KG1 (cell line): Measurements from ENCODE around the gene CDK17.

Experiments
- DNase-seq: peaks from one replicate; lab custom pipeline; 2025; lab: John Stamatoyannopoulos, UW

CDK17 gene

DNA sequence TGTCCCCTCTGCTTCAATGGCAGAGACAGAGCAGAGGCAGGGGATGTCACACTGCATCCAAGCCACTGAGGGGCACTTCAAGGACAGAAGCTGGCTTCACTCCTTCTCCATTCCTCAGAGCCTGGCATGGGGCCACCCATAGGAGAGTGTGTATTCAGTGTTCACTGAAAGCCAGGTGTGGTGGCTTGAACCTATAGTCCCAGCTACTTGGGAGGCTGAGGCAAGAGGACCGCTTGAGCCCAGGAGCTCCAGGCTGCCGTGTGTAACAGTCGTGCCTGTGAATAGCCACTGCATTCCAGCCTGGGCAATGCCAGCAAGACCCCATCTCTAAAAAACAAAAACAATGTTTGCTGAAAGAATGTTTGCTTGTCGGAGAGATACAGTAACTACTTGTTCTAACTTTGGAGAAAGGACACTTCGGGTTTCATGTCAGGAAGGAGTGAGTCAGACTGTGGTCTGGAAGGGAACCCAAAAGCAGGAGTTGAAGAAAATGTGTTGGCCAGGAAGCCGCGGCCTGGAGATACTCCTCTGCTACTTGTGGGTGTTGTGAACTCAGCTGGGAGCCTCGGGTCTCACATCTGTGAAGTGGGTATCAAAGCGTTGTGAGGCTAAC, 162.7 kb downstream of the CDK17 start:
- DNase-seq = peak; percentile 25

DNA sequence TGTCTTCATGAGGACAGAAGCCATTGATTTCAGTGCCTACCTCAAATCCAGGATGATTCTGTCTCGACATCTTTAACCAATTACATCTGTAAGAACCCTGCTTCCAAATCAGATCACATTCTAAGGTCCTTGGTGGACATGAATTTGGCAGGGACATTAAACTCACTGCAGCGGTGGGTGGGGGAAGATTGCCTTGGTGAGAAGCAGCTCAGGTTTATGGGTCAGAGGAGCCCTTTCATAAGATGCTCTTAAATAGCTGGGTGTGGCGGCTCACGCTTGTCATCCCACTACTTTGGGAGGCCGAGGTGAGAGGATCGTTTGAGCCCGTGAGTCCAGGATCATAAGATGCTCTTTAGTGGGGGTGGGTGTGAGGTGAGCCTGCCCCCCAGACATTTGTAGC, 163.2 kb downstream of the CDK17 start:
- no peak for DNase-seq

DNA sequence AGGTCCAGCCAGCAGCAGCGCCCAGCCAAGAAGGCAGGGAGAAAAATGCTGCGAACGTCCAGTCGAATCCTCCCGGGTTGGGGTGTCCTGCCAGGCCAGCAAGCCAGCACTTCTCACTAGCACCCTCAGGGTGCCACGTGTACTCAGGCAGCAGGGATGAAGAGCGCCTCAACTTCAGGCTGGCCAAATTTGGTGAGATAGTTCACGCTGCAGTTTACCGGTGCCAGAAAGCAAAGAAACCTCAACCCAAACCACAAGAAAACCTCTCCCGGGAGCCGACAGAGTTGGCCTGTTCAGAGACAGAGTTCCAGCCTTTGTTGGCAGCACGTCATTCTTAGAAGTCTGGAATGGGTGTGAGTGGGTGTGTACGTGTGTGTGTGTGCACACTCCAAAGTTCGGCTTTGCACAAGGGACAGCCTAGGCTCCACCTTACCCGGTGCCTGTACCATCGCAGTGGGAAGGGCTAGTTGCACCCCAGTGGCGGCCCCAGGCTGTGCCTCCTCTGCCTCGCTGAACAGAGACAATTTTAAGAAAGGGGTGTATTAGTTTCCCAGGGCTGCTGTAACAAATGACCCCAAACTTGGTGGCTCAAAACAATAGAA, 163.9 kb downstream of the CDK17 start:
- DNase-seq = no peak

DNA sequence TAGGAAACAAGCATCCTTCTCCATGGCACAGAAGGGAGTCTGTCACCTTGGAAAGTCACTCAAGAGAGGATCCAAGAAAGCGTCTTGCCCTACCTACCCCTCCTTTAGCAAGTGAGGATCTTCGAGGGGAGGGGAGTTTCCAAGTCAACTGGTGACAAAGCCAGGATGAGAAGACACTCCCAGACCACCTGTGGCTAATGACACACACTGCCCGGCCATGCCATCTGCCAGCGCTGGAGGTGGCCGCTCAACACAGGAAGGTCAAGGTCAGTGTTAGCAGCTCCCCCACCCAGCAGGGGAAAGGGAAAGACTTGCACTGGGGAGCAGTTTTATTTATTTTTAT, 164.8 kb downstream of the CDK17 start:
- DNase-seq = no peak

DNA sequence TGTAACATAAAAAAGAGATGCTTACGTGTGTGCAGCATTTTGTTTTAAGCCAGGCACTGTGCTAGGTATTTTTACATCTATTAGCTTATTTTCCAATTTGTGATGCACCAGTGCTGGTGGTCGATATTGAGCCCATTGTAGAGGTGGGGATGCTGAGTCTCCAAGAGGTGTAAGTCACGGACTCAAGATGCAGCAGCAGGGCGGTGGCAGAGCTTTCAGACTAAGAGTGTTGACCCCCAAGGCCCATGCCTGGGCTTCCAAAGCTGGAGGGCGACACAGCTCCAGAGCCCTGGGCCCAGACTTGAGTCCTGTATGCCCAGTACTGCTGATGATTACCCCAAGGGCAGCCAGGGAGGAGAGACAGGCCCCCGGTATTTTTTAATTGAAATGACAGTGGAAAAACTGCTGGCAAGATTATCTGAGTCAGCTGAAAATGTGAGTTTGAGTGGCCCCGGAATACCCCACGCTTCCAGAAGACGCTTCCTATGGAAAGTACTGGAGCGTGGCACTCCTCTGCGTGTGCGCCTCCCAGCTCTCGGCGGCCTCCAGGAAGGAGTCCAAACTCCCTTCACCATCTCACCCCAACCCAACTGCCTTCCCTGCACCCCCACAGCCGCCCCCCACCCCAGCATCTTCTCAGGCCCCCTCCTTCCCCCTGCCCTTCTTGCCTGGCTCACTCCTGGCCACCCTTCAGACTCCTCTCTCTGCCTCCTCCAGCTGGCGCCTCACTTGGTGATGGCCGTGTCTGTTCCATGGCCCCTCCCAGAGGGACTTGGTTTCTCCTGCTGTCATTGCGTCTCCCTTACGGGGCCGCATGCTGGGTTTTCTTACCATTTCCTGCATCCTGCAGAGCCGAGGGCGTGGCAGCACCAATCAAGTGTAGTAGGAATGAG, 165.4 kb downstream of the CDK17 start:
- no peak for DNase-seq

DNA sequence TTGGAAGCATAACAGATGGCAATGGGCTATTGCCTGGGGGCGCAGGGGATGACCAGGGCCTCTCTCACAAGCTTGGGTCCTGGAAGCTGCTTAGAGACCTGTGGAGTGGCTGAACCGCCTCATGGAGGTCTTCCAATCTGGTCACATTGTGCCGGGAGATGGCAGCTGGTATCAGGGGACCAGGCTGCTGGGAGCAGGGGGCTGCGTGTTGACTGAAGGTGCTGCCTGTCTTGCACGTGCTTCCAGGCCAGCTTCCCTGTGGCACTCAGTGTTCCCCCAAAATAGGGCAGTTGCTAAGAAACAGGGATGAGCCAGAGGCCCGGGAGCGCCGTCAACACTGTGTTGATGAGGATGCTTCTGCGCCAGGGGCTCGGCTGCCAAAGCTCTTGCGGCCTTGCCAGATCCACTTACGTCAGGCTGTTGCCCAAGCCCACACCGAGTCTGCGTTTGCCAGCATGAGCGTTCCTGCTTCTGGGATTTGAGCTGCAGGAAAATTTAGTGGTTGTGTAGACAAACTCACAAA, 166.2 kb downstream of the CDK17 start:
- DNase-seq = no peak

DNA sequence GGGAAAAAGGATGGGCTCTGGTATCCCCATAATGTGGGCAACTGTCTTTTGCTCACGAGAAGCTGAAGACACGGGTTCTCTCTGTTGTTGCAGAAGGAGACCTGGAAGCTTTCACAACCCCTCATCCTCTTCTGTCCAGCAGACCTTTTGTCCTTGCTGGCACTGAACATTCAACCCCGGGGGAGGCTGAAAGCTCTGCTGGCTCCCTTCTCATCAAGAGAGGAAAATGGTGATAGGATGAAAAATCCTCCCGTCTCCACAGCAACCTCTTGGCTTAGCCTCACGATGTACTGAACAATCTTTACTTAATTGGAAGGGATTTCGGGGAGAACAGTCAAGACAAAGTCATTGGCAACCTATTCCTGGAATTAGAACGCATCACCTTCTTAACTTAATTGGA, 167.1 kb downstream of the CDK17 start:
- no peak for DNase-seq

DNA sequence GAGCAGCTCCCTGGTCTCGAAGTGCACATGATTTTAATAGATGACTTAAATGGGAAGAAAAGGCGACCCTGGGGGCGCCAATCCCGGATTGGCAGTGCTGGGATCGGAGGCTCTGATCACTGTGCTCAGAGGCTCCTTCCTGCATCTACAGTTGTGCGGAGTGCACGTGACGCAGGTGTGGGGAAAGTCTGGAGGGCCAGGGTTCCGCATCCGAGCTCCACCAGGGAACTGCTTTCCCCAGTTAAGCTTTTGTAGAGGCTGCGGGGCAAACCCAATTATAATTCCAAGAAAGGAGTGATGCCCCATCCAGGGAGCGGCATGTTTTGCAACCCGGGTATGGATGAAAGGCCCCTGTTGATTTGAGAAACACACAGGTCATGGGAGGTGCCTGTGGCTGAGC, 169.6 kb downstream of the CDK17 start:
- DNase-seq = no peak

DNA sequence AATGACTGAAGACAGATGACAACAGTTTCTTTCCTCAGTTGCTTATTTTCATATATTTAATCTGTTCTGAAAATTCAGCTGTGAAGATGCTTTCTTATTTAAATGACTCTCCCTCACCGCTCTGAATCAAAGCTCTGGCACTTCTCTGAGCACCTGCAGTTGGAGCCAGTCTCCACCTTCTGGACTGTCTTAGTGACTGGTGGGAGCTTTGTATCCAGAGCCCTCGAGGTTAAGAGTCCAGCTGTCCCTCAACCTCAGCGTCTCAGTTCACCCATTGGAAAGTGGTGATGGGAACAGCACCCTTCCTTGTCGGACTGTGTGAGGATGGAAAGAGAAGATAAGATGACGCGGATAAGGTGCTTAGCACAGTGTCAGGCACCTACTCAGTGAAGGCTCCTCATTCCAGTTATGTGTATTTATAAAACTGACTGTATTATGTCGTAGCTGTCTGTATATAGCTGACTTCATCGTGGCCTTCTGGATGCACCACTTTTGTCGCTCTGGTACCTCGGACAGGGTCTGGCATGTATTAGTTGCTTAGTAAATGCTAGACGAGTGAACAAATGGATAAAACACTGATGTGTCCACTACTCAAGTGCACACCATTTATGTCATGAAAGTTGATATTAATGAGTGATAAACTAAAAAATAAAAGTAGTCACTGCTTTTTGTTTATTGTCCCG, 171.5 kb downstream of the CDK17 start:
- DNase-seq = no peak
